ENCODE measurements around the gene SARDH.

SARDH gene

DNA sequence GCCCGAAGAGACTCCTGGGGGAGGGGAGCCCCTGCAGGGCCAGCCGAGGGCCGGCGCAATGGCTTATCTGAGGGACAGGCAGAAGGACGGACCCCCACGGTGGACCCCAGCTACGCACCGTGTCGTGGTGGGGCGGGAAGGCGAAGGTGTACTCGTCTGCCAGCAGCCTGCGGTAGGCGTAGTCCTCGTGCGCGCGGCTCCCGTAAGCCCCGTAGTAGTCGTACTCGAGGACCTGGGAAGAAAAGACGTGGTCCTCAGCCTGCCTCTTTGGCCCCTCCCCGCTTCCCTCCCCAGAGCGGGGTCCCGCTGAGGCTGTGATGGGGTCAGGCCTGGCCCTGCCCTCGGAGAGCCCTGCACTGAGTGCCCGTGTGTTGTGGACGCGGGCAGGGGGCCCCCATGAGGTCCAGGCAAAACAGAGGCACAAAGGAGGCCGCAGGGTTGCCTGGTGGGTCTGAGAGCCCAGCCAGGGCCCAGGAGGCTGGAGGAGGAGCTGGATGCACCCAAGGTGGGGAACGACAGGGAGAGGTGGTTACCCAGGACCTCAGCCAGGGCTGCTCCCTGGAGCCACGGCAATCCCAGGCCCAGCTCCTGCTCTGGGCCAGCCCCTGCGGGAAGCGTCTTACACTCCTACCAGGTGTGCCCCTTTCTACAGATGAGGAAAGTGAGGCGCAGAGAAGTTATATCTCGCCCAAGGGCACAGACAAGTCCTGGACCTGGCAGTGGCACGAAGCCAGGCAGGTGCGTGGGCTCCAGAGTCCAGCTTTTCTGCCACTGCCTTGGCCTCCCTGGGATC lies 35.2 kb downstream of the SARDH start:
- no peak for DNase-seq (ENCODE audit: low read depth)

DNA sequence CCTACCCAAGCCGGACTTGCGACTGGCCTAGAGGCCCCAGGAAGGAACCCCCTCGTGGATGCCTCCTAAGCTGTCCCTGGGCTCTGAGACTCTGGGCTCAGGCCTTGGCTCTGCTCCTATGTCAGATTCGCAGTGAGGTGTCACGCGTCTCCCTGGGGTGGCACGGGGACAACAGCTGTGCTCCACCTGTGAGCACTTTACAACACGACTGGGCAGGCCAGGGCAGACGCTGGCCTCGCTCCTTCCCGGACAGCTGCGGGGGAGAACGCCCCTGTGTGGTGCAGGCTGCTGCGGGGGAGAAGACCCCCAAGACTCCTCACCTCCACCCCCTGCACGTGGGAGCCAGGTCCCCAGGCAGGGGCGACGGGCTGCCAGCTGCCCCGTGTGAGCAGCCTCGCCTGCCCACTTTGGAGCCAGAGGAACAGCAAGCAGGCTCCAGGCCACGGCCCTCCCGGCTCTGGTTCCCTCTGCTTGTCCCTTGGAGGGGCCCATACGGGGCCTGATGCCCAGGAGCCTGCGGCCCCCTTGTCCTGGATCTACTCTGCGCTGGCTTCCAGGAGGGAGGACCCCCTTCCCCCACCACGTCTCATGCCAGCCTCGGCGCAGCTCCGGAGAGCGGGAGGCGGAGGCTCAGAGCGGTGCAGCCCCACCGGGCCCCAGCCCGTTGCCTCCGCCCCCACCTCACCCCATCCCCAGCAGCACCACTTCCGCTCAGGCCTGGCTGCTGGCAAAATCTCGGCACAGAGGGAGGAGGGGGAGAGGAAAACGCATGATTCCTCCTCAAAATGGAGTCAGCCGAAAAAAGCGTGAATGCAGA lies 36.0 kb downstream of the SARDH start:
- peak; percentile 23 for DNase-seq (ENCODE audit: low read depth)

DNA sequence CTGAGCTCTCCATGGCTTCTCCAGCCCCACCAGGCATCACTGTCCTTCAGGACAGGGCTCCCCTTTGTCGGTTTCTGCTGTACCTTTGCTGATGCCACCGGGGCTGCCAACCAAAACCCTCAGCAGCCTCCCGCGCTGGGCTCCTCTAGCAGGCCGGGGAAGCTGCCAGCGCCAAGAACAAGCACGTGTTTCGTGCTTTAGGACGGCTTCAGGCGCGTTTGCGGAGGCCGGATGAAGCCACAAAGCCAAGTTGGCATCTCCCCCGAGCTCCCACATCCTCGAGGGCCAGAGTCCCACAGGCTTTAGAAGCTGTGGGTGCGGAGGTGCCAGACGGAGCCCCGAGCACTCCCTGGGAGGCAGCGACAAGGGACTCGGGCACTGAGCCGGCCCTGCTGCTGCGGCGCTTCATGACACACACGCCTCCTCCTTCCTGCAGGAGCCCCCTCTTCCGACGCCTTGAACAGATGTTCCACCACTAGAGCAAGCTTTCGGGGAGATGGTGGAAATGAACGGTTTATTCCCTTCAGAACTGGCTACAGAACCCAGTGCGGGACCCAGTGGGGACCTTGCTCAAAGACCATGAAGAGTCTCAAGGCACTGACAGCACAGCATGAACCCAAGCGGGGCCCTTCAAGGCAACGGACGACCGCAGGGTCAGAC lies 36.7 kb downstream of the SARDH start:
- DNase-seq (ENCODE audit: low read depth): no peak

DNA sequence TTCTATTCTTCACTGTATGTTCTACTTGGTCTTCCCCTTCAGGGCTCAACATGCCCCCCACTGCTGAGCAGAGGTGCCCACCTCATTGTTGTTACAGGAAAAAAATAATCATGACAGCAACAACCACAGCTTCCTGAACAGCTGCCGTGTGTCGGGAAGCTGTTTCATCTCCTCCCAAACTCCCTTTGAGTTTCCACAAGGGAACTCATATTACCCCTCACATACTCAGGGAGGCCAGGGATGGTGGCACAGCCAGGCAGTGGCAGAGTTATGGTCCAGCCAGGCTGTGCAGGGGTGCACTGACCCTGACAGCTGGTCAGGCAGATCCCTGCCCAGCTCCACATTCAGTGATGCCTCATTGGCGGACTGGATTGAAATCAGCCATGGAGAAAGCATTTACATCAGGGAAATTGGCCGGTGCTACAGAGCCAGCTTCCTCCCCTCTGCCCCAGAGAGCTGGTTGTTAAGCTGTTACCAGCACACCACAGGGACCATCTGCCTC lies 37.3 kb downstream of the SARDH start:
- DNase-seq (ENCODE audit: low read depth): no peak

DNA sequence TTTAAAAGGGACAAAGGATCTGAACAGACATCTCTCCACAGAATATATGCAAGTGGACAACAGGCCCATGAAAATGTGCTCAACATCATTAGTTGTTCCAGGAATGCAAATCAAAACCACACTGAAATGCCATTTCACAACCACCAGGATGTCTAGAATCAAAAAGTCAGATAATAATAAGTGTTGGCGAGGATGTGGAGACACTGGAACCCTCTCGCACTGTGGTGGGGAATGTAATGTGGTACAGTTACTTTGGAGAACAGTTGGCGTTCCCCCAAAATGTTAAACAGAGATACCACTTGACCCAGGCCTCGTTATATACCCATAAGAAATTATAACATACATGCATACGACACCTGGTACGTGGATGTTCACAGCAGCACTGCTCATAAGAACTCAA lies 38.6 kb downstream of the SARDH start:
- no peak for DNase-seq (ENCODE audit: low read depth)

DNA sequence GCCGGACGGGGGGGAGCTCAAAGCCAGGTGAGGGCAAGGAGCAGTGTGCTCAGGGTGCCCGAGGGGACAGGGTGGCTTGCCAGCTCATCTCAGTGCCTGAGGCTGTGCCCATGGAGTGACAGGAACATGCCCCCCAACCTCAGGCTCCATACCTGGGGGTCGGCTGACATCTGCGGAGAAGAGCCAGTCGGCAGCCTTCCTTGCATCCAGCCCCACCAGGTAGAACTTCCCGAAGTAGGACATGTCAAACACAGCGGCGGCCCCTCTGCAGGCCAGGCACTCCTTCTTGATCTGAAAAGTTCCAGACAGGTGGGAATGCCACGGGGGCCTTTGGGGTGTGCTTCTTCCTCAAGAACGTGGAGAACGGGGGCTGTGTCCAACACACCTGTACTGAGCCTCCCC lies 42.1 kb downstream of the SARDH start:
- no peak for DNase-seq (ENCODE audit: low read depth)

DNA sequence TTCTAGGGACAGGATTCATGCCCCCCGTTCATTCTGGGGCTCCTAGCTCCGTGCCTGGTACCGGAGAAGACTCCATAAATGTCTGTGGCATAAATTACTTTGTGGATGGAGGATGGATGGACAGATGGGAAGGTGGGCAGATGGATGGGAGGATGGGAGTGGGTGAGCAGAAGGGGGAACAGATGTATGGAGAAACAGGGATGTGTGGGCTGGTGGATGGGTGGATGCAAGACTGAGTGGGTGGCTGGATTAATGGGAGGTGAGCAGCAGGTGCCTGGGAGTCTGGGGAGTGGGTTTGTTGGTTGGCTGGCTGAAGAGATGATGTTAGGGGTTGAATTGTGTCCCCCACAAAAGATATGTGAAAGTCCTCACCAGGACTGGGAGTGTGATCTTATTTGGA lies 43.5 kb downstream of the SARDH start:
- no peak for DNase-seq (ENCODE audit: low read depth)

DNA sequence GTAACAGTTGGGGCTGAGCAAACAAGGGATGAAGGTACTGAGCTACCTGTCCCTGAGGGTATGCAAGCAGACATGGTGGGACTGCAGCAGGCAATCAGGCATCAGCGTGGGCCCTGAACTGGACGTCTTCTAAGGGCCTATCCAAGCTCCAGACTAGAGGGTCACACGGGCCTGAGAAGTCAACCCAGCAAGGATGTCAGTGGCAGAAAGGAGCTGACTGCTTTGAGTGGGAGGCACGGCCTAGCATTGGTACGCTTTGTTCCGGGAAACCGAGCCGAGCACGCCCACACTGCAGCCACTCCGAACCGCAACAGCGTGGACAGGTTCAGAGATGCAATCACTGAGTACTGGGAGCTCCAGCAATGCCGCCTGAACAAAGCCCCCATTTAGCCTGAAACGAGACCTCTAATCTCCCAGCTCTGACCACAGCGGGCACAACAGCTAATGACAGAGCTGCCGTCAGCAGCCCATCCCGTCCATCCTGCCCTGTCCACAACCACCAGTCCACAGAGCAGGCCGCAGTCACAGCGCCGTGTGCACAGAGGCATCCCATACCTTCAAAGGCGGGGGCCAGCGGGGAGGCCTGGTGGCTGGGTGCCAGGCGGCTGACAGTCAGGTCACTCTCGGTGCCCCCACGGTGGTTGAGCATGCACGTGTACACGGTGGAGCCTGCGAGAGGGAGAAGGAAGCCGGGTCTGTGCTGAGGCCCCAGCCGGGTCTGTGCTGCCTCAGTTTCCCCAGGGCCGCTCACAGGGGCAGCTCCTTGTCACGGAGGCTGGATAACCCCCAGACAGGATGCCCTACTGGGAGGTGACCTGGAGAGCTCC lies 44.2 kb downstream of the SARDH start:
- DNase-seq (ENCODE audit: low read depth): no peak

DNA sequence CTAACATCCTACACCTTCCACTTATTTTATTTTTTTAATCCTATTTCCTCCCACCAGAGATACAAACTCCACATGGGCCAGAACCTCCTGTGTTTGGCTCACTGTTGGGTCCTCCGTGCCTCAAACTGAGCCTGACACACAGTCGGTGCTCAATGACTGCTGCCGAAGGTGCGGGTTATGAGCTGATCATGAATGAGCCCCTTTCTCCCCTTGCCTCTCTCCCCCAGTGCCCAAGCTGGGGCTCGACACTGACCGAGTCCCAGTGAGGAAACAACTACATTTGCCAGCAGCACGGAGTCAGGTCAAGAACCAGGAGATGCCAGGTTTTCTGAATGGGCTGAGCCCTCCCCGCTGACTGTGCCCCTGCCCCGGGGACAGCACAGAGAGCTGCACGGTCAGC lies 45.0 kb downstream of the SARDH start:
- DNase-seq (ENCODE audit: low read depth): no peak

DNA sequence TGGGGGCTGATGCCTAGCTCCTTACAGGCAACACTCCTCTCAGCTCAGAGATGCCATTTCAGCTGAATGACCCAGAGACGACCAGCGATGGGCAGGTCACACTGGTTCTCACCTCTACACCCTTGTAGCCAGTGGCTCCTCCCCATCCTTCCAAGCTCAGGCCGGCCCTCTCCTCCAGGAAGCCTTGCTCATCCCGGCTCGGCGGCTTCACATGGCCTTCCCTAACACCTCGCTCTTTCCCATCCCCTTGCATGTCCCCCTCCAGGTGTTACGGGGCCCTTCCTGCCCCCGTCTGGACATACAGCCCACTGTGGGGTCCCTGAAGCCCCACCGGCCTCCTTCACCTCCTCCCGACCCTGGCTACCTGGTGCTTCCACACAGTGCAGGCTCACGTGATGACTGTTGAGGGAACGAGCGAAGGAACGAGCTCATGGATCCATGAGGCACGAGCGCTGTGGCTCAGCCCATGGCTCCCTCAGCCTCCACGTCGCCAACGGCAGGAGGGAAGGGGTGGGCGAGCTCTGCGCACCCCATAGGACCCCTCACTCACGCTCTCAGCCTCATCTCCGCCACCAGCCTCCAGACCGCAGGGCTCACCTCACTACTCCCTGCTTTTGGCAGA lies 45.7 kb downstream of the SARDH start:
- no peak for DNase-seq (ENCODE audit: low read depth)

DNA sequence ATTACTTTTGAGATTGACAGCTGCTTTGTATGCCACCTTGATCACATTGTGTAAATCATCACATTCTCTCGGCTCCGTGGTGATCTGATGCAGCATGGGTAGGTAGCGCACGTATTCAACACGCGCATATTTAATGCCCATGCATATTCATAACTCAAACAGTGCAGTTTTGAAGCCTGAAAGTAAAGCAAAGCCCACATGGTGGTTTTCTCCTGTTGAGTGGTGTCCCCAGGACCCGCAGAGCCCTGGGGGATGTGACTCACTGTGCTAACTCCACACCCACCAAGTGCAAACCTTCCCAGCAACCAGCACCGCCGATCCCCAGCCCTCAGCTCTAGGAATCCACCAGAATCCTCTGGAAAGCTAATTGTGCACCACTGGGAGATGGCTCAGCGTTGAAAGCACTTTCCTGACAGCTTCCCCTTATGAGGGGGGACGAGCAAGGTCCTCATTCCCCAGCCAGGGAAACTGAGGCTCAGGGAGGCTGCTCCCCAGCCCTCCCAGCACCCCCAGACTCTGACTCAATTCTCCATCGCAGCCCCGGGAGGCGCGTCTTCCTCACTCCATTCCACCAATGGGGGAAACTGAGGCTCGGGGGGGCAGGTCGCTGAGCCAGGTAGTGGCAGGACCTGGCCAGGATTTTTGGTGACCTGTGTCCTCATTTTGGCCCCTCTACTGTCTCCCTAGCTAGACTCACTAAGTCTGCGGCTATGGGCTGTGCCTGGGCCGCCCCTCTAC lies 46.4 kb downstream of the SARDH start:
- DNase-seq (ENCODE audit: low read depth): peak; percentile 49

DNA sequence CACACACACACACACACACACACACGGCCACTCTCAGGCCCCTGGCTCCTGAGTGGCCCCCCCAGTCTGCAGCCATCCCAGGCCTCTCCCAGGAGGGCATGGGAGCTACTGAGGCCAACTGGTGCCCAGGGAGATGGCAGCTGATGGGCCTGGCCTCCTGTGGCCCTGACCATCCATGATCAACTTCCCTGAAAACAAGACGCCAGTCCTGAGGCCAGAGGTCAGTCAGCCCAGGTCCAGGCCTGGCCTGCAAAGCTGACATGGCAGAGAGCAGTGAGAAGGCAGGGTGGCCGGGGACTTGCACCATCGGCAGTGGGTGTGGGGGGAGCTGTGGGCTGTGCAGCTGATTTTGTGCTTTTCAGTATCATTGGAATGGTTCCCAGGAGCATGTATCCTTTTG lies 47.0 kb downstream of the SARDH start:
- DNase-seq (ENCODE audit: low read depth): no peak

DNA sequence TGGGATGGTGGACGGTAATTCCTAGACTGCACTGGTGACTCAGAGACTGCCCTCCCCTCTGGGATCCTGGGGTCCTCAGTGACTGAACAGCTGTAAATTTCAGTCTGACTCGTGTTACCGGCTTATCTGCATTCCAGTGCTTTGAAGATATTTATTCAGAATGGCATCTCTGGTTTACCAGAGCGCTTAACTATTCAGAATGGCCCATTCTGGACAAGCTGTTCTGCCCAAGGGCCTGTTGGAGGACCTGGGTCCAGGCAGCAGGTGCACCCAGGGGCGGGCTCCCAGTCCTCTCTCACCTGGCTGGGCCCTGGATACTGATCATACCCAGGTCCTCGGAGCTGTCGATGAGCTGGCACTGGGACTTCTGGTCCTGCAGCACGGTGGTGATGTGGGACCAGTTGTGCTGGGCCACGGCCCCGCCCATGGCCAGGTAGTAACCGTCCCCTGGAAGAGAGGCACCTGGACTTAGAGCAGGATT lies 48.0 kb downstream of the SARDH start:
- DNase-seq (ENCODE audit: low read depth): no peak

DNA sequence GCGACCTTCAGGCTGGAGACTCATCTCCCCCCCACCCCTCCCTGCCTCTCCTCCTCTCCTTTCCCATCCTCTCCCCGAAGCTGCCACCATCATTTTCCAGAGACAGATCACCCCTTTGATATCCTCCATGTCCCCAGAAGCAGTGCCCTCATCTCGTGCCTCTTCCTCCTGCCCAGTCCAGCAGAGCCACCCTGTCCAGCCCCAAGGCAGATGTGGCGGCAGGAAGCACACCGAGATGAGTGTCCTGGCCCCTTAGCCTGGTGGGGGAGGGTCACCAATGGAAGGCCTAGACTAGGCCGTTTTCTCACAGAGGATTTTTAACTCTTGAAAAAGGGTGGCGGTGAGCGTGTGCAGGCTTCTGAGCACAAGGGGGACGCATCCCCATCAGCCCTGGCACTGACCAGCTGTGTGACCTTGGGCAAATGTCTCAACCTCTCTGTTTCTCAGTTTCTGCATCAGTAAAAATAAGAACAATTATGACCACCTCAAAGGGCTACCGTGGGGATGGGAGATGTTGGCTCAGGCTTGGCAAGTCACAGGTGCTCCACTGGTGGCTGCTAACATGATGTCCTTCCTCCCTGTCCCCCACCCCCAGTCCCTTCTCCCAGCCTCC lies 48.9 kb downstream of the SARDH start:
- DNase-seq (ENCODE audit: low read depth): no peak

DNA sequence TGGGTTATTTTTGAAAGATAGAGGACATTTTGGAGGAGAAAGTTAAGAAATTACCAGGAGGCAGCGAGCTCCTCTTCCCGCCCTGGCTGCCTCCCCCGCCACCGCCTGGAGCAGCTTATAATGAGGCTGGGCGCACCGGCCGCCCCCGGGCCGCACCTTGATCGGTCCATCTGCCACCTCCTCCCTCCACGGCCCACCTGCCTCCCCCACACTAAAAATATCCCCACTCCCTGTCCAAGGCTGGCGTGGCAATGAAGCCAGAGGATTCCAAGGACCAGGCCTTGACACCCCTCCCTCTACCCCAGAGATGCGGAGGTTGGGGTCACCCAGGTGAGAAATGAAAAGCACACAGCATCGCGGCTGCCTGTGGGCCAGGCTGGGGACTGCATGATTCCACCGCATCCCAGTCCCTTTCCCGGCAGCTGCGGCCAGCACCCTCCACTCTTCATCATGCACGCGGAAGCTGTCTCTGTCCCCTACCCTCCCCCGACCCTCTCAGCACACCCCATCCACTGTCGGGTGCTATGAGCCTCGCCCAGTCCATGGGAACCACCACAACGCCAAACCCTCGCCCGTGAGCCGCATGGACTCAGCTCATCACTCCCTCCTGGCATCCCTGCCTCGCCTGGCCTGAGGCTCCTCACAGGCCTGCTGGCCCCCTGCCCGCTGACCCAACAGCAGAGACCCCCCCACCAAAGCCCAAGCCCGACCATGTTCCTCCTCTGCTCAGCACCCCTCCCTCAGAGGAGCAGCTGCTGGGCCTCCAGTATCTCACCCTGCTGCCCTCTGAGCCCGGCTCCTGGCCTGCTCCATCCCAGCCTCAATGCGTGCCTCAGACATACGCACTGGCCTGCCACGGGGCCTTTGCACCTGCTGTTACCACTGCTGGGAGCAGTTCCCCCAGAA lies 50.0 kb downstream of the SARDH start:
- no peak for DNase-seq (ENCODE audit: low read depth)

DNA sequence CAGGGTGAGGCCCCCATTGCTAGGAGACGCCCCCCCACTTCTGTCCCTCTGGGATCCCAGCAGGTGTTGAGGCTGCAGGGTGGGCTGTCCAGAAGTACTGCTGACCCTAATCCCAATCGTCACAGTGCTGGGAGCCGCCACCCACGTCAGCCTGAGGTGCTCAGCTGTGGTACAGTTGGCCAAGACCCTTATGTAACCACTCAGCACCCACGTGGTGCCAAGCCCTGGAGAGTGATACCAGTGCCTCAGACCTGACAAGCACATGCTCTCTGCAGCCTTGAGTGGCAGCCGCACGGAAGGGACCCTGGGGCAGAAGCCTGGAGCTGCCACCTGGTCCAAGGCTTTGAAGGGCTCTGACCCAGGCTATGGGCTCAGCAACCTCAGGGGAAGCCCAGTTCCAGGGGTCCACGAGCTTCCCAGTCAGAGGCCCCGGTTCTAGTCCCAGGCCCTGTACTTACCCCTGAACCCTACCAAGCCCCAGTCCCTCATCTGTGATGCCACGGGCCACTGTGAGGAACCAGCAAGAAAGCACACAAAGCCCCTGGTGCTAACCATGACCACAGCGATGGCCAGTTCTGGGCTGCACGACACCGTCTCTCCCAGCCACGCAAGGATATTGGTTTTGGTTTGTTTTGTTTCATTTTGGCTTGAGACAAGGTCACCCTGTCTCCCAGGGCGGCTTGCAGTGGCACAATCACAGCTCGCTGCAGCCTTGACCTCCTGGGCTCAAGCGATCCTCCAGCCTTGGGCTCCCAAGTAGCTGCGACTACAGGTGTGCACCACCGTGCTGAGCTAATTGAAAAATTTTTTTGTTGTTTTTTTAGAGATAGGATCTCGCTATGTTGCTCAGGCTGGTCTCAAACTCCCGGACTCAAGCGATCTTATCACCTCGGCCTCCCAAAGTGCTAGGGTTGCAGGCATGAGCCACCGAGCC lies 51.2 kb downstream of the SARDH start:
- DNase-seq (ENCODE audit: low read depth): no peak

DNA sequence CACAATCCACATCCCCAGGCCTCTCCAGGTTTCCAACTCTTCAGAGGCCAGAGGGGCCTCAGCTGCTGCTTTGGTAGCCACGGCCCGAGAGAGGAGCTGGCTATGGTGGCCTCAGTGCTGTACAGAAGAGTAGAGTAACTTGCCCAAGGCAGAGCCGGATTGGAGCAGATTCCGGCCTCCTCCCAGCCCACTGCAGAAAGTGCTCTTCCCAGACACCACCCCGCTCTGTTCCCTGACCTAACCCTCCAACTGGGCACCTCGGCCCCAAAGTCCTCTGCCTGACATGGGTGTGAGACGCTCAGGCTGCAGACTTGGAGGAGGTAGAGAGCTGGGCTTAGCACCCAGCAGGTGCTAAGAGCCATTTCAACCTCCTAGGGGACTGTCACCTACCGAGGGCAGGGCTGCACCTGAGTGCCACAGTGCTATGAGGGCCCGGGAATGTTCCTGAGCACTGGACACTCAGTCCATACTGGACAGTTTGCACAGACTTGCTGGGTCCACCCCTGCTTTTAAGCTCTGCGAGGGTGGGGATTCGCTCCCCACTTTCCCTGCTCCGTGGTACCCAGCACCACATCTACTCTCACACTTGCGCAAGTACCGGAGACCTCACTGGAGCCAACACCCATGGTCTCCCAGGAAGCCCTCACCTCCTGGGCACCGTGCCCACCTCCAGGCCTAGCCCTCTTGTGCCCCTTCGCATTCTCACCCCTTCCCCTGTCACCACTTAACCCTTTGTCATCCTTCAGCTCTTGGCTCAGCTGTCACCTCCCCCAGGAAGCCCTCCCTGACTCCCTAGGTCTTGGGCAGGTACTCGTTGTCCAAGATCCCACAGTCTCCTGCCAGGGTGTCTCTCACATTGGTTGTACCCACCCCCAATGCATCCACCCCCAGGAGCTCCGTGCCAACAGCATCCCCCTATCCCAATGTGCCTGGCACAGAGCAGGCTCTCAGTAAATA lies 52.2 kb downstream of the SARDH start:
- DNase-seq (ENCODE audit: low read depth): no peak

Measured in EH (cell line).